ENCODE results near the gene PTPN2. TPM values are rescaled to one million over a fixed set of nuclear protein-coding genes. Genes with fewer than 3 reads are reported as not detected.

The PTPN2 gene
- total RNA-seq, 3 donors from 2014 or later (not counting 1 experiment from before 2014, with no cell fraction given), result 110 to 115 (median 112) TPM

DNA sequence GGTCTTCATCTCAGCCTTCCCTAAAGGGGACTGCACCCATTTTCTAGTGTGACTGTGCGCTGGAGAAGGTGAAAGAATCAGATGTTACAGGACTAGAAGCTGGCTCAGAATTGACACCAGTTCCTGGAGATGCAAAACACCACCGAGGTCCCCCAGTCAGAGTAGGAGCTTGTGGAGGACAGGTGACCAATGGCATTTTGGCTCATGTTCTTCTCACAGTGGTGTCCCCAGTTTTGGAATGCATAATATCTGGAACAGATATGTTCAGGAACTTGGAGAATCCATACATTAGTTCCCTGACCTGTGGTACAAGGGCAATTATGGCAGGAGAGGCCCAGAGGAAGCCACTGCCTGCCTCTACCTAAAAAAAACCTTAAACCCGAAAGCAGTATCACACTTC lies 114.9 kb downstream of the PTPN2 start:
- 89% methylated on average over 3 of the region's 3 CpGs for WGBS (ENCODE audit: insufficient coverage)
- Mint-ChIP-seq H3K27ac (no peak overlapping the region), H3K4me3 (no peak overlapping the region), H3K36me3 (no peaks in the 10 kb centered on the region), H3K9me3 (no peaks in the 10 kb centered on the region), H3K4me1 (peaks cover 0 to 10% of the 10 kb centered on the region in 2 donors), H3K27me3 (ENCODE audit: low read depth in 2 of 2) (no peaks in the 10 kb centered on the region)
- H3K36me3 ChIP-seq (ENCODE audit: control insufficient read depth, insufficient read depth, low read length), result no peaks in the 10 kb centered on the region
- intact Hi-C loops (cut with micrococcal nuclease), result no loop called here
- H3K27me3 ChIP-seq (ENCODE audit: control insufficient read depth, insufficient read depth, low read length), result no peaks in the 10 kb centered on the region
- H3K4me3 ChIP-seq (ENCODE audit: low read length), result no peak overlapping the region
- no peak for TF ChIP-seq CTCF (IDR thresholded peaks at IDR 0.05)
- no peak for DNase-seq
- no peaks in the 10 kb centered on the region for H3K9me3 ChIP-seq (ENCODE audit: control insufficient read depth, insufficient read depth, low read length)
- peaks cover 2% of the 10 kb centered on the region for H3K4me1 ChIP-seq (ENCODE audit: control insufficient read depth, insufficient read depth, low read length)
- no peak overlapping the region for H3K27ac ChIP-seq (ENCODE audit: low read length)
- no peak for ATAC-seq

- H3K4me3 Mint-ChIP-seq, result no peak overlapping the region
- 82% methylated on average over 3 of the region's 3 CpGs for WGBS (ENCODE audit: insufficient coverage)
- H3K27ac Mint-ChIP-seq, result no peak overlapping the region
- H3K4me1 Mint-ChIP-seq, result peaks cover 0 to 10% of the 10 kb centered on the region in 2 donors
- no peak for TF ChIP-seq CTCF (IDR thresholded peaks at IDR 0.05)
- Histone ChIP-seq H3K27me3 (ENCODE audit: control insufficient read depth, insufficient read depth, low read length) (no peaks in the 10 kb centered on the region), H3K4me1 (ENCODE audit: control insufficient read depth, insufficient read depth, low read length) (no peaks in the 10 kb centered on the region), H3K9me3 (ENCODE audit: control insufficient read depth, insufficient read depth, low read length) (no peaks in the 10 kb centered on the region), H3K27ac (ENCODE audit: low read length) (no peak overlapping the region), H3K36me3 (ENCODE audit: control insufficient read depth, insufficient read depth, low read length) (no peaks in the 10 kb centered on the region), H3K4me3 (ENCODE audit: low read length) (no peak overlapping the region)
- H3K27me3 Mint-ChIP-seq (ENCODE audit: low read depth in 2 of 2), result no peaks in the 10 kb centered on the region
- ATAC-seq (no peak), DNase-seq (no peak)
- H3K36me3 Mint-ChIP-seq, result no peaks in the 10 kb centered on the region
- intact Hi-C loops (cut with micrococcal nuclease), result no loop called here
- H3K9me3 Mint-ChIP-seq, result no peaks in the 10 kb centered on the region
These were observed 115.4 kb downstream of the PTPN2 start for GRCh38 chr18:12768625-12769024.

DNA sequence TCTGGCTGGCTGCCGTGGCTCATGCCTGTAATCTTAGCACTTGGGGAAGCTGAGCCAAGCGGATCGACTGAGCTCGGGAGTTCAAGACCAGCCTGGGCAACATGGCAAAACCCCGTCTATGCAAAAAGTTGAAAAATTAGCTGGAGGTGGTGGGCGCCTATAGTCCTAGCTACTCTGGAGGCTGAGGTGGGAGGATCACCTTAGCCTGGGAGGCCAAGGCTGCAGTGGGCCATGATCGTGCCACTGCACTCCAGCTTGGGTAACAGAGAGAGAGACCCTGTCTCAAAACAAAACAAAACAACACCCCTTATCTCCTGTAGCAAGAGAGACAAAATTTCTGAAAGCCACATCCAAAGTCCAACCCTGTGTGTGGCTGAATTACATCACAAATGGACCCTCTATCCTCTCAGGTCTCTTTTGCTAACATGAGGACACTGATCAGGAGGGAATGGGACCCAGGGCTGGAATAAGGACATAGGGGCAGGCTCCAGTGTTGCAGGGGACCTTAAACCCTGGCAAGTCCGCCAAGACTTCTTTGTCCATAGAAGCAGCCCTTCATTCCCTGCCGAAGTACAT lies 116.4 kb downstream of the PTPN2 start:
- Histone ChIP-seq H3K36me3 (ENCODE audit: control insufficient read depth, insufficient read depth, low read length) (no peaks in the 10 kb centered on the region), H3K9me3 (ENCODE audit: control insufficient read depth, insufficient read depth, low read length) (no peaks in the 10 kb centered on the region), H3K4me3 (ENCODE audit: low read length) (no peak overlapping the region), H3K27me3 (ENCODE audit: control insufficient read depth, insufficient read depth, low read length) (no peaks in the 10 kb centered on the region), H3K27ac (ENCODE audit: low read length) (no peak overlapping the region), H3K4me1 (ENCODE audit: control insufficient read depth, insufficient read depth, low read length) (no peaks in the 10 kb centered on the region)
- TF ChIP-seq CTCF (IDR thresholded peaks at IDR 0.05), result no peak
- ATAC-seq (no peak), DNase-seq (no peak)
- H3K4me1 Mint-ChIP-seq, result peaks cover 0 to 4% of the 10 kb centered on the region in 2 donors
- H3K9me3 Mint-ChIP-seq, result no peaks in the 10 kb centered on the region
- H3K4me3 Mint-ChIP-seq, result no peak overlapping the region
- H3K27me3 Mint-ChIP-seq (ENCODE audit: low read depth in 2 of 2), result no peaks in the 10 kb centered on the region
- 93% methylated on average over 9 of the region's 9 CpGs for WGBS (ENCODE audit: insufficient coverage)
- no peak overlapping the region for H3K27ac Mint-ChIP-seq
- intact Hi-C loops (cut with micrococcal nuclease), result no loop called here
- H3K36me3 Mint-ChIP-seq, result no peaks in the 10 kb centered on the region

- Histone ChIP-seq H3K27ac (ENCODE audit: low read length) (no peak overlapping the region), H3K36me3 (ENCODE audit: control insufficient read depth, insufficient read depth, low read length) (no peaks in the 10 kb centered on the region), H3K9me3 (ENCODE audit: control insufficient read depth, insufficient read depth, low read length) (no peaks in the 10 kb centered on the region), H3K27me3 (ENCODE audit: control insufficient read depth, insufficient read depth, low read length) (no peaks in the 10 kb centered on the region), H3K4me1 (ENCODE audit: control insufficient read depth, insufficient read depth, low read length) (no peaks in the 10 kb centered on the region), H3K4me3 (ENCODE audit: low read length) (no peak overlapping the region)
- Mint-ChIP-seq H3K27me3 (ENCODE audit: low read depth in 2 of 2) (no peaks in the 10 kb centered on the region), H3K4me3 (no peak overlapping the region), H3K4me1 (peaks cover 0 to 4% of the 10 kb centered on the region in 2 donors), H3K36me3 (no peaks in the 10 kb centered on the region), H3K9me3 (no peaks in the 10 kb centered on the region), H3K27ac (no peak overlapping the region)
- whole genome bisulfite sequencing (ENCODE audit: insufficient coverage), result 85% methylated on average over 13 of the region's 13 CpGs
- intact Hi-C loops (cut with micrococcal nuclease), result no loop called here
- no peak for TF ChIP-seq CTCF (IDR thresholded peaks at IDR 0.05)
- DNase-seq (no peak), ATAC-seq (no peak)
These were observed 117.0 kb downstream of the PTPN2 start for GRCh38 chr18:12766986-12767433.

All from natural killer cell (primary cell).